Measurements from ENCODE around the gene SHANK2. TPM values are rescaled to one million over a fixed set of nuclear protein-coding genes. Genes with fewer than 3 reads are reported as not detected.

Gene SHANK2
- total RNA-seq, 1 experiment from 2014 or later, result 18.6 TPM

DNA sequence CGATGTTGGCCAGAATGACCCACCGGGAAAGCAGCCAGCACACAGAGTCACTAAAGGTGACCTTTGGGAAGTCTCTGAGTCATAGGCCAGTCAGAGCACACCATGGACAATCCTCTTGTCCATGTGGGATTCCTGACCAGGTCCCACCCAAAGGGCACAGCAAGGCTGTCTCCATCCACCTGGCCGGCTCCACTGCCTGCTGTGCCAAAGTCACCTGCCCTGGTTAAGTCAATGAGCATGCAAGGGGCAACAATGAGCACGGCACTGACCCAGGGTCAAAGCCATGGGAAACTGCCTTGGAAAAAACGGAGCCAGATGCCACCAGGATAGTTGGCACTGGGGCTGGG, 49.8 kb downstream of the SHANK2 start:
- DNase-seq, result no peak
- H3K9me3 ChIP-seq, result no peaks in the 10 kb centered on the region
- H3K27me3 ChIP-seq, result no peaks in the 10 kb centered on the region
- H3K36me3 ChIP-seq, result no peaks in the 10 kb centered on the region
- H3K4me3 ChIP-seq, result no peak overlapping the region

Other genes with a start within 250 kb of the SHANK2 start
- 23.9 and 32.4 TPM in 2 replicates for gene DHCR7, start 195.8 kb upstream of the SHANK2 start, total RNA-seq (2014; rRNA removed; shearing (Covaris generic); ENCODE audit: low replicate concordance)
- gene NADSYN1, start 200.6 kb upstream of the SHANK2 start, total RNA-seq (2014; rRNA removed; shearing (Covaris generic); ENCODE audit: low replicate concordance), result 18.6 and 34.7 TPM in 2 replicates

All from MG63 (cell line).